ENCODE measurements around the gene CCR3. TPM values are rescaled to one million over a fixed set of nuclear protein-coding genes. Genes with fewer than 3 reads are reported as not detected.

CCR3 gene
- total RNA-seq, 1 donor from 2014 or later = not detected

DNA sequence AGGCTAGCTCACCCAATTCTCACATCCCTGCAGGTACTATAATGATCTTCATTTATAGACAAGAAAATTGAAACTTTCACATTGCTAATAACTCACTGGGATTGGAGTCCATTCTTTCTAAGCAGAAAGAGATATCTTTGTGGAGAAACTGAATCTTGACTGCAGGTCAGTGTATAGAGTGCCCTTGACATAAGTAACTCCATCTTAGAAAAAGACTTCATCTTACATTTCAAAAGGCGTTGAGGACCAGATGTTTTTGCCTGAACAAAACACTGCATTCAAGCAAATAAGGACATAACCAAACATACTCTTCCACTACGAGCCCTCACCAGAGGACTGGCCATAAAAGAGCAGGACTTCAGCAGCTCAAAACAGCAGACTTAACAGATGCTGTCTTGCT is 6.8 kb upstream of the CCR3 start:
- H3K4me3 ChIP-seq (ENCODE audit: low read depth, low read length) = no peak overlapping the region
- no peak for DNase-seq (ENCODE audit: low read depth)
- TF ChIP-seq, protein P1, sequence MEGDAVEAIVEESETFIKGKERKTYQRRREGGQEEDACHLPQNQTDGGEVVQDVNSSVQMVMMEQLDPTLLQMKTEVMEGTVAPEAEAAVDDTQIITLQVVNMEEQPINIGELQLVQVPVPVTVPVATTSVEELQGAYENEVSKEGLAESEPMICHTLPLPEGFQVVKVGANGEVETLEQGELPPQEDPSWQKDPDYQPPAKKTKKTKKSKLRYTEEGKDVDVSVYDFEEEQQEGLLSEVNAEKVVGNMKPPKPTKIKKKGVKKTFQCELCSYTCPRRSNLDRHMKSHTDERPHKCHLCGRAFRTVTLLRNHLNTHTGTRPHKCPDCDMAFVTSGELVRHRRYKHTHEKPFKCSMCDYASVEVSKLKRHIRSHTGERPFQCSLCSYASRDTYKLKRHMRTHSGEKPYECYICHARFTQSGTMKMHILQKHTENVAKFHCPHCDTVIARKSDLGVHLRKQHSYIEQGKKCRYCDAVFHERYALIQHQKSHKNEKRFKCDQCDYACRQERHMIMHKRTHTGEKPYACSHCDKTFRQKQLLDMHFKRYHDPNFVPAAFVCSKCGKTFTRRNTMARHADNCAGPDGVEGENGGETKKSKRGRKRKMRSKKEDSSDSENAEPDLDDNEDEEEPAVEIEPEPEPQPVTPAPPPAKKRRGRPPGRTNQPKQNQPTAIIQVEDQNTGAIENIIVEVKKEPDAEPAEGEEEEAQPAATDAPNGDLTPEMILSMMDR (IDR thresholded peaks at IDR 0.05; ENCODE audit: insufficient read depth, low read length, poor library complexity, severe bottlenecking) = no peak
- no peaks in the 10 kb centered on the region for H3K36me3 ChIP-seq (ENCODE audit: control insufficient read depth, insufficient read depth, low read length)
- H3K27me3 ChIP-seq (ENCODE audit: control insufficient read depth, insufficient read depth, low read length) = peaks cover 2% of the 10 kb centered on the region

DNA sequence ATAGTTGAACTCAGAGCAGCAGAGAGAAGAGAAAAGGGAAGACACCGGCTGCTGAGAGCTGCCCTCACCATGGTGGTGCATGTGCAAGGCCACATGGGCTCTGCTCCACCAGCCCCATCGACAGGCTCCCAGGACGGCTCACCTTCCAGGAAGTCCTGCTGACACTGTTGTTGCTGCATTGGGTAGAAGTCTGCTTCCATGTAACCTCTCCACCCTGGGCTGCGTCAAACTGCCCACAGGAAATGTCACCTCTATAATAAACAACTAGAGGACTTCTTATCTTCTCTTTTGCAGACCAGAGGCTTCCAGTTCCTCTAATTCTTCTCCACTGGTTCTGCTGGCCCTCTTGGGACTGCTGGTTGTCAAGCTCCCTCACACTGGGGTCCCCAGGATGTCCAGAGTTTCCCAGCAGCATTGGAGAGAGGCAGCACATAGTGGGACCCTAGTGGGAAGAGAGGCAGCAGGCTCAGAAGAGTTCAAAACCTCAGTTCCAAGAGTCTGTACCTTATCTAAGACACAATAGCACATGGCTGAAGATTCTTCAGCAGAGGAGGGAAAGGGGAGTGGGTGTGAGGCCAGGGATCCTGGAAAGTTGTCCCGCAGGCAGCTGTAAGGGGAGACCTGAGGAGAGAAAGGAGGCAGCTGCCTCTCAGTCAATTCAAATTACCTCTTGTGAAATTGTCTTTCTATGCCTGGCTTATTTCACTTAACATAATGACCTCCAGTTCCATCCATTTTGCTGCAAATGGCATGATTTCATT is 5.8 kb upstream of the CCR3 start:
- TF ChIP-seq, protein P1 (IDR thresholded peaks at IDR 0.05; ENCODE audit: insufficient read depth, low read length, poor library complexity, severe bottlenecking) = no peak

DNA sequence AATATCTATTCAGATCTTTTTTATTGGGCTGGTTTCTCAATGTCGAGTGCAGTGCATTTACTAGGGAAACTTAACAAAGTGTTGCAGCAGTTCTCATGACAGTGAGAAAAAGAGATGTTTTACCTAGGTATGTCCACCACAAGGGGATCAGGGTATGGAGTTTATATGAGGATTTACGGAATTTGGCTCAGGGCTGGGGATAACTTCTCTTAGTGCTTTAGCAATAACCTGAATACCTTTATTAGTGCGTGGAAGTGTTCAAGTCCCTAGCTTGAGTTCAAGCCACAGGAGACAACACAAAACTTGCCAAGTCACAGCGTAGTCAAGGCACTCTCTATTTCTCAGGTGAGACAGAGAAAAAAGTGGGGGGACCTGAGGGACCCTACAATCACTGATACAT is 3.9 kb upstream of the CCR3 start:
- H3K4me3 ChIP-seq (ENCODE audit: low read depth, low read length) = no peak overlapping the region
- TF ChIP-seq, protein P1 (IDR thresholded peaks at IDR 0.05; ENCODE audit: insufficient read depth, low read length, poor library complexity, severe bottlenecking) = no peak
- no peak for DNase-seq (ENCODE audit: low read depth)
- H3K27me3 ChIP-seq (ENCODE audit: control insufficient read depth, insufficient read depth, low read length) = no peaks in the 10 kb centered on the region
- no peaks in the 10 kb centered on the region for H3K36me3 ChIP-seq (ENCODE audit: control insufficient read depth, insufficient read depth, low read length)

More for the DNA sequence above, 5.8 kb upstream of the CCR3 start:
- no peak overlapping the region for H3K4me3 ChIP-seq (ENCODE audit: low read depth, low read length)
- peaks cover 2% of the 10 kb centered on the region for H3K27me3 ChIP-seq (ENCODE audit: control insufficient read depth, insufficient read depth, low read length)
- no peak for DNase-seq (ENCODE audit: low read depth)
- H3K36me3 ChIP-seq (ENCODE audit: control insufficient read depth, insufficient read depth, low read length) = no peaks in the 10 kb centered on the region

DNA sequence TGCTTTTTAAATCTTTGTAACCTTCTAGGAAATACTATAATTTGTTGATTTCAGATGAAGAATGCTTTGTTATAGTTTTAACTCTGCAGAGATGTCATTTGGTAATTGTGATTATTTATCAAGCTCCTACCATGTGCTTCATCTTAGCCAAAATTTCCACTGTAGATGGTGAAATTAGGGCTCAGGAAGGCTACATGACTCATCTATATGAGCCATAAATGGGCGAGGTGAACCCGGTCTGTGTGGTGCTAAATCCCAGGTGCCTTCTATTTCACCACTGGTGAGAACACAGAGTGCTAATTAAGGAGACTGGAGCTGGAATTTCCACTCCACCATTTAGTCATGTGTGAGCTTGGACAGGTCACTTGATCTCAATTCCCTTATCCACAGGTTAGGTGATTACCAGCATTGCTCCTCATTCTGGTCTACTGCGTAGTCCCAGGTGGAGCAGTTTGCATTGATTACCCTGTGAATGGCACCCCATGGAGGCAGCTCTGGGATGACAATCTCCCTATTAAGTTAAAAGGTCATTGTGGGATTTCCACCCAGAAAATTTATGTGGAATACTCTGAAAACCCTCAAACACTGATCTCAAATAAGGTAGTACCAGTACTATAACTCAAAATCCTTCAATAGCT is 2.8 kb upstream of the CCR3 start:
- no peaks in the 10 kb centered on the region for H3K36me3 ChIP-seq (ENCODE audit: control insufficient read depth, insufficient read depth, low read length)
- no peaks in the 10 kb centered on the region for H3K27me3 ChIP-seq (ENCODE audit: control insufficient read depth, insufficient read depth, low read length)
- H3K4me3 ChIP-seq (ENCODE audit: low read depth, low read length) = no peak overlapping the region
- TF ChIP-seq, protein P1 (IDR thresholded peaks at IDR 0.05; ENCODE audit: insufficient read depth, low read length, poor library complexity, severe bottlenecking) = no peak
- no peak for DNase-seq (ENCODE audit: low read depth)

DNA sequence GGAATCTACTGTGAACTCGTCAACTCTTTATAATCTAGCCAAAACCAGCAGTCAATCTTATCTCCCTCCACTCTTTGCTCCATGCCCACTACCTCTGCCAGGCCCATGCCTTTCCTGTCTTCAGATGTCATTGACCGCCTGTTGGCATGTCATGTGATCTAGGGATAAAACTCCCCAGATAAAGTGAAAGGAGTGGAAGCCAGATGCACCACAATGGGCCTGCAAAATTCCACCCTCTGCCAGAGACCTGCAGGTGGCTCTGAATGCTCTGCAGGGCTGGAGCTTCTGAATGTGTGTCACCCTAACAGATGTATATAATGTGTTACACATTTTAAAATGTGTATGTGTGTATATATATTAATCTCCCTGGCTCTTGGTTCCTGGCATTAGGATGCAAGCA is 2.3 kb upstream of the CCR3 start:
- no peaks in the 10 kb centered on the region for H3K36me3 ChIP-seq (ENCODE audit: control insufficient read depth, insufficient read depth, low read length)
- no peak overlapping the region for H3K4me3 ChIP-seq (ENCODE audit: low read depth, low read length)
- TF ChIP-seq, protein P1 (IDR thresholded peaks at IDR 0.05; ENCODE audit: insufficient read depth, low read length, poor library complexity, severe bottlenecking) = no peak
- no peak for DNase-seq (ENCODE audit: low read depth)
- no peaks in the 10 kb centered on the region for H3K27me3 ChIP-seq (ENCODE audit: control insufficient read depth, insufficient read depth, low read length)
